Left ventricle myocardium inferior (tissue), 1 donor: ENCODE data around the gene NXPE1. TPM values are rescaled to one million over a fixed set of nuclear protein-coding genes. Genes with fewer than 3 reads are reported as not detected.

Source experiments
- DNase-seq: peaks from one replicate; pipeline ENCODE4 v3.0.0-alpha.2; 2020
- H3K27ac ChIP-seq: fragments of 200-600 bp; replicated peaks from 2 replicates; pipeline ENCODE4 v1.8.0; 2021
- H3K27me3 ChIP-seq: fragments of 200-600 bp; 2 replicates; pipeline ENCODE4 v1.8.0; 2021; ENCODE audit warnings: low read depth
- H3K36me3 ChIP-seq: fragments of 200-600 bp; 2 replicates; pipeline ENCODE4 v1.8.0; 2021
- H3K4me1 ChIP-seq: fragments of 200-600 bp; 2 replicates; pipeline ENCODE4 v1.8.0; 2021
- H3K4me3 ChIP-seq: fragments of 200-600 bp; 2 replicates; pipeline ENCODE4 v1.8.0; 2021; ENCODE audit warnings: mild to moderate bottlenecking, moderate library complexity
- H3K9me3 ChIP-seq: fragments of 200-600 bp; replicated peaks from 2 replicates; pipeline ENCODE4 v1.8.0; 2021
- CTCF ChIP-seq: fragments of 200-600 bp; IDR thresholded peaks from 2 replicates; pipeline ENCODE4 v1.8.0; 2021; ENCODE audit warnings: antibody characterized with exemption, mild to moderate bottlenecking, borderline replicate concordance
- intact Hi-C: fragments of 100-400 bp; cut with micrococcal nuclease; formaldehyde crosslinking; loops from one replicate; pipeline ENCODE4 v1.11.0; 2022
- total RNA-seq: library from RNA; stranded (reverse); fragmentation: NEBNext Ultra II Directional; extraction: Animal tissue kit (Norgen Biotek cat#: 25700); gene quantifications from one replicate; pipeline ENCODE4 v1.2.1, GENCODE V29; 2021
- donor health status: DM: no; HTN: yes; CAD: no; lungs with severe emphysema.

NXPE1 gene
- total RNA-seq, 1 donor from 2014 or later, result not detected

DNA sequence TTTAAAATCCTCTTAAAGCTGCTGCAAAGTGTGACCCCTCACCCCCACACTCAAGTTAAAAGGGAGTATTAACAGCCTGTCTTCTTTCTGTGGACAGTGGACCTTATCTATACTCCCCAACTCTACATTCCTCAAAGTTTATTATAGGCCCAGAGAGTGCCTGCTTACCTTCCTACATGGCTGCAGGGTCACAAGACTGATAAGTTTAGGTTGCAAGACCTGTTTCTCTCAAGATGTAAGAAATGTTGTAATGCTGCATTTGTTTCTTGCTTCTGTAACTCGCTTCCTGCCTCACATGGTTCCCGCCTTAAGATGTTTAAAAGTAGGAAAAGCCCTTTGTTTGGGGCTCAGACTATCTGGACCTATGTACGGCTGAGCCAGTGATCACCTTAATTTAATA is 10.1 kb upstream of the NXPE1 start:
- no peak for TF ChIP-seq CTCF
- Histone ChIP-seq H3K9me3 (peaks cover 10% of the 10 kb centered on the region), H3K27me3 (no peaks in the 10 kb centered on the region), H3K27ac (no peak overlapping the region), H3K4me1 (no peaks in the 10 kb centered on the region), H3K4me3 (no peak overlapping the region), H3K36me3 (no peaks in the 10 kb centered on the region)
- no peak for DNase-seq
- intact Hi-C loops, result no loop called here

DNA sequence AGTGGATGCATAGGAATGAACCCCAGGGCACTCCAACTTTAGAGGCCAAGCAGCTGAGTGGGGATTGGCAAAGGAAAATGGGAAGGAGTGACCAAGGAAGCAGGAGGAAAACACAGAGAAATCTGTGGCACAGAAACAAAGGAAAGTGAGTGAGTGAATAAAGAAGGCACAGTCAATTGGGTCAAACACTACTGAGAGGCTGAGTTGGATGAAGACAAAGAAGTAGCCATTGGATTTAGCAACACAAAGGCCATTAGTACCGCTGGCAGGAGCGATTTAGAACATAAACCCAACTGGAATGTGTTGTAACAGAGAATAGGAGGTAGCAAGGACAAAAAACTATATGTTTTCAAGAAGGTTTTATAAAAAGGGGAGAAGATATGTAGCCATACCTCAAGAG is 6.6 kb upstream of the NXPE1 start:
- no peaks in the 10 kb centered on the region for H3K4me1 ChIP-seq
- H3K4me3 ChIP-seq, result no peak overlapping the region
- H3K27ac ChIP-seq, result no peak overlapping the region
- no peaks in the 10 kb centered on the region for H3K36me3 ChIP-seq
- no peak for TF ChIP-seq CTCF
- no peaks in the 10 kb centered on the region for H3K27me3 ChIP-seq
- no peaks in the 10 kb centered on the region for H3K9me3 ChIP-seq
- no peak for DNase-seq
- intact Hi-C loops, result no loop called here

- no peak for TF ChIP-seq CTCF
- Histone ChIP-seq H3K4me1 (no peaks in the 10 kb centered on the region), H3K27me3 (no peaks in the 10 kb centered on the region), H3K27ac (no peak overlapping the region), H3K9me3 (no peaks in the 10 kb centered on the region), H3K36me3 (no peaks in the 10 kb centered on the region), H3K4me3 (no peak overlapping the region)
- intact Hi-C loops, result no loop called here
- no peak for DNase-seq
Measured at GRCh38 chr11:114564831-114565230, 5.2 kb upstream of the NXPE1 start.

GRCh38 chr11:114563077-114563476 is 3.4 kb upstream of the NXPE1 start:
- no peaks in the 10 kb centered on the region for H3K27me3 ChIP-seq
- no peak overlapping the region for H3K4me3 ChIP-seq
- intact Hi-C loops, result no loop called here
- no peak overlapping the region for H3K27ac ChIP-seq
- no peaks in the 10 kb centered on the region for H3K36me3 ChIP-seq
- no peaks in the 10 kb centered on the region for H3K9me3 ChIP-seq
- no peaks in the 10 kb centered on the region for H3K4me1 ChIP-seq
- no peak for DNase-seq
- TF ChIP-seq CTCF, result no peak

- Histone ChIP-seq H3K9me3 (no peaks in the 10 kb centered on the region), H3K27me3 (no peaks in the 10 kb centered on the region), H3K4me1 (no peaks in the 10 kb centered on the region), H3K4me3 (no peak overlapping the region), H3K27ac (no peak overlapping the region), H3K36me3 (no peaks in the 10 kb centered on the region)
- intact Hi-C loops, result no loop called here
- no peak for TF ChIP-seq CTCF
- DNase-seq, result no peak
Measured at GRCh38 chr11:114562166-114562916, 2.7 kb upstream of the NXPE1 start.

GRCh38 chr11:114556135-114556534 is 3.5 kb downstream of the NXPE1 start:
- no peaks in the 10 kb centered on the region for H3K27me3 ChIP-seq
- TF ChIP-seq CTCF, result no peak
- no peak for DNase-seq
- H3K36me3 ChIP-seq, result no peaks in the 10 kb centered on the region
- no peaks in the 10 kb centered on the region for H3K4me1 ChIP-seq
- no peak overlapping the region for H3K27ac ChIP-seq
- intact Hi-C loops, result no loop called here
- no peak overlapping the region for H3K4me3 ChIP-seq
- H3K9me3 ChIP-seq, result no peaks in the 10 kb centered on the region
